GM19452 (cell line): ENCODE data around the gene TMCC1.
"Not testable (repeated sequence)": the region's sequence is repeated elsewhere in the genome, so short reads cannot be mapped to it uniquely, and the experiment has no call there.

Experiments used
- ATAC-seq: cut with Tn5 transposase; IDR thresholded peaks from one replicate; pipeline ENCODE4 v1.9.1; 2021; ENCODE audit not compliant: unreplicated experiment

Gene TMCC1

DNA sequence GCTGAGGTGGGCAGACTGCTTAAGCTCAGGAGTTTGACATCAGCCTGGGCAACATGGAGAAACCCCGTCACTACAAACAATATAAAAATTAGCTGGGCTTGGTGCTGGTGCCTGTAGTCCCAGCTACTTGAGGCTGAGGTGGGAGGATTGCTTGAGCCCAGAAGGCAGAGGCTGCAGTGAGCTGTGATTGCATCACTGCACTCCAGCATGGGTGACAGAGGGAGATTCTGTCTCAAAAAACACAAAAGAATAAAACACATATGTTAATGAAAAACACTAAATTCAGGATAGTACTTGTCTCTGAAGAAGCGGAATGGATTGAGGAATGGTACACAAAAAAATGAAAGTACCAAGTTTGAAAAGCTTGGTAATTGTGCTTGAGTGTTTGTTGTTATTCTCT is 159.1 kb downstream of the TMCC1 start:
- no peak for ATAC-seq

DNA sequence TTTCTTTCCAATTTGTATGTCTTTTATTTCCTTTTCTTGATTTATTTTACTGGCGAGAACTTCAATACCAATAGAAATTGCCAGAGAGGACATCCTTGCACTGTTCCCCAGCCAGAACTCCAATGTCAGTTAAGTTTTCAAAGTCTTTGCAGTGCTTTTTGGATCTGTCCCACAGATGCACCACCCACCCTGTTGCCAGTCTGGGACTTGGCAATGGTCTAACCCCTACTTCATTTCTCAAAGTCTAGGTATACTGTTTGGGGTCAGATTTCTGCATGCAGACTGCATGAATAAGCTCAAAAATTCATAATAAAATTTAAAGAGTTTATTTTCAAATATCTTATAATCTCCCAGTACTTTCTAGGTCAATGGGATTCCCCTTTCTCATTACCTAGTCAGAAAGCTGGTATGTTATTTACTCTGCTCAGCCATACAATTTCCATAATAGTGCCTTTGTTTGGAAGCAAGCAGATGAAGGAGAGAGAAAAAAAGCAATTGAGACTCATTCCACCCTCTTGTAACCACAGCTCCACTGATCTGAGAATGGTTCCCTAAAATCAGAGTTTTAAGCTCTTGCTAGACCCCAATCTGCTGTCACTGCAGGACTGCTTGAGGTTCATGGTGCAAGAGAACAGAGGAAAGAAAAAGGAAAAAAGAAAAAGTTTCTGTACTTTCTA is 161.2 kb downstream of the TMCC1 start:
- ATAC-seq, result no peak

DNA sequence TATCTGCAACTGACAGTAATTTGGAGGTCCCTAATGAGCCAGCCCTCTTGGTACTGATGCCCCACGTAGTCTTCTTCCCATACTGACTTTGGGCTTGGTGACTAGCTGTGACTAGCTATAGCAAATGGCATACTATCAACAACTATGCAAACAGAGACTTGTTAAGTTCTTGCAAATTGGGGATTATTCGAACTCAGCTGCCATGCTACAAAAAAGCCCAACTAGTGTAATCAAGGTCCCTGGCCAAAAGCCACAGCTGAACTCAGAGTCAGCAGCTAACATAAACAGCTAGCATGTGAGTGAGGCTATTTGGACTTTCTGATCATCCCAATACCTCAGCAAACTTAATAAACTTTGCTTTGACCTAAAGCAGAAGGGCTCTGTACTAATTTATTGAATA is 165.8 kb downstream of the TMCC1 start:
- ATAC-seq, result no peak

DNA sequence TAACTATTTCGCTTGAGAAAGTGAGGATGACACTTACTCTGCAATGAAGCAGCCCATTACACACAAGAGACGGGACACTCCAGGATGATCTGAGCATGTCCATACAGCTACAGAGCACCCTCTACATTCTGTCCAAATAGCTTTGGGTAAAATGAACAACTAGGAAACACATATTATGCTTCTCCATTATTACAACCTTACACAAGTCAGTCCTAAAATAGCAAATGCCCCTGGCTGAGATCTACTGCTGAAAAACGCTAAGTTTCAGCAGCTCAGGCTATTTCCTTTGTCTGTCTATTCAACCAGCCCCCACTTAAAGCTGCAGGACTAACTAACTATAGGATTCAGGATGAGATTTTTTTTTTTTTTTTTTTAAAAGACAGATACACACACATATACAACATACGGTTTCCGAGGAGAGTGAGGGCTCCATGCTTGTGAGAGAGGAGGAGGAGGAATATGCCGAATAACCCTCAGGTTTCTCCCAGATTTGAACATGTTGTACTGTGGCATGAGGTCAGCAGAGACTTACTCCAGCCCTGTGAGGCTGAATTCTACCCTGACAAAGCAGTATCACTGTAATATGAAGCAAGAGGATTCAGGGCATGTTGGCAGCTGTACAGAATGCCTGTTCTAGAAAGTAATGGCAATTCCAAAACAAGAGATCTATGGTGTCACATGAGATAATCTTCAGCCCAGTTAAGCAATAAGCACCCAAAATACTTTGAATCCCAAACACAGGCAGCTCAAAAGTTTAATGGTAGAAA is 169.8 kb downstream of the TMCC1 start:
- no peak for ATAC-seq

DNA sequence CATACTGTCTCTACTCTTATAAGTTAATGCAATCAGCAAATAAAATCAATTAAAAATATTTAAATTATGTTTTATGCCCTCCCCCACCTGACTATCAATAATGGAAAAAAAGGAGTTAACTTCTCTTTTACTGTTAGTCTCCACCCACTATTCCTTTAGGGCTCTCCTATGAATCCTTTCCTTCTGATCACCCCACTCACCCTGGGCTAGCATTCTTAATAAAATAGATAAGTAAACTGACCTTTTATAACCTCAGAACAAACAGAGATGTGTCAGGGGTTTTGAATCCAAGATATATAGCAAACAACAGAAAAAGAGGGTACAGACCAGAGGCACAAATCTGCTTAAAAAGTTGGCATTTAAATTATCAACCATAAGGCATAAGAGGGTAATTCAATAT is 171.0 kb downstream of the TMCC1 start:
- no peak for ATAC-seq

DNA sequence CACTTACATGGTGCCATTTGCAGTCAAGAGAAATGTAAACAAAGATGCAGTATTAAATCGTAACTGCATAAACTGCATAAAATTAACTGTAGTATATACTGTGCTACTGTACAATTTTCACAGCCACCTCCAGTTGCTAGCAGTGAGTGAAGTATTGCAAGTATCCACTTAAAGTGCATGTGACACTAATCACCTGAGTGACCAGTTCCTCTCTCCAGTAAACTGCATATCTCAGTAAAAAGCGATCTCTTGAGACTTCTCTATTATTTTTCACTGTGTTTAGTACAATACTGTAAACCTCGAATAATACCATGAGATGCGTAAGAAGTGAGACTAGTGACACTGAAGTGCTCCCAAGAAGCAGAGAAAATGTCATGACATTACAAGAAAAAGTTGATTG is 175.3 kb downstream of the TMCC1 start:
- ATAC-seq, result no peak

DNA sequence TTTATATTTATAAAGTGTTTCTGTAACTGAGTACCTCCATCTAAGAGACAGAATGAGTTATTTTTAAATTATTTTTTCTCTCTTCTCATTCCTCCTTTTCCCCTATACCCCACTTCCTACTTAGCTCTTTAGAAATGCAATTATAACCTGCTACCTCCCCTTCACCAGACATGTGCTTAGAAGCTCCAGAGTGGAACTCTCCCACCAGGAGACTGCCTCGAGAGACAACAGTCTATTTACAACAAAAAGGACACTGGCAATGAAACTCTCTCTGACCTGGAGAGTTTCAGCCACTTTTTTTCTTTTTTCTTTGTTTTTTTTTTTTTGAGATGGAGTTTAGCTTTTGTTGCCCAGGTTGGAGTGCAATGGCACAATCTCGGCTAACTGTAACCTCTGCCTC is 177.7 kb downstream of the TMCC1 start:
- no peak for ATAC-seq

DNA sequence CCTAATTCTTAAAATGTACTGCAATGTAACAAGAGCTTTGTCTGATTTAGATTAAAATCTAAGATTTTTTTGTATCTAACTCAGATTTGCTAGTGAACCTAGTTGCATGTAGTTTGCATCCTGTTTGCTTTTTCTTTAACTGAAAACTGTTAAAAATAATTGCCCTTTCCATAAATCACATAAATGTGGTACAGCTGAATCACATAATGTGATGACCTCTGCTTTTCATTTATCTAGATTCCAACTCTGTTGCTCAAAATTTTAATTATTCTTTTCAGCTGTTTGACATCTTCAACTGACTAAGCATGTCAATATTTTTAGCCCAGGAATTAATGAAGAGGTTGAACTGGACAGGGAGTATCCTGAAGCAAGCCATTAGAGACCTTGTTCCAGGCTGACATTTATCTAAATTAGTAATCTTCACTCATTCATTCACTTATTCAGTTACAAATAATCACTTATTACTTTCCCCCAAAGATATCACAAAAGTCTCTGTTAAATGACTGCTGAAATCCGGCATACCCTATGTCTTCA is 185.1 kb downstream of the TMCC1 start:
- ATAC-seq, result no peak

DNA sequence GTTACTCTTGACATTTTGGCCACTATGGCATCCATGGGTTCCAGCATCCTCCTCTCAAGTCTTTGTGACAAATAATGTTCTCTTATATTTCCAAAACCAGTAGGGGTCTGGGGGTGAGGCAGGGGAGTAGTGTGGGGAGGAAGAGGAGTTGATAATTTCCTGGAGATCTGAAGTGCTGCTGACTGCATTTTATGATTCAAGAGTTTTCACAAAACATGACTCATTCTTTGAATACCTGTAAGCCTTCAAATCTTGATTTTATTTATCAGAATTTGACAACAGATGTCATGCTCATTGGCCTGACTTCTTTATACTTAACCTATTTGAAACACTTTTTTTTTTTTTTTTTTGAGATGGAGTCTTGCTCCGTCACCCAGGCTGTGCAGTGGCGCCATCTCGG is 188.2 kb downstream of the TMCC1 start:
- ATAC-seq, result no peak

DNA sequence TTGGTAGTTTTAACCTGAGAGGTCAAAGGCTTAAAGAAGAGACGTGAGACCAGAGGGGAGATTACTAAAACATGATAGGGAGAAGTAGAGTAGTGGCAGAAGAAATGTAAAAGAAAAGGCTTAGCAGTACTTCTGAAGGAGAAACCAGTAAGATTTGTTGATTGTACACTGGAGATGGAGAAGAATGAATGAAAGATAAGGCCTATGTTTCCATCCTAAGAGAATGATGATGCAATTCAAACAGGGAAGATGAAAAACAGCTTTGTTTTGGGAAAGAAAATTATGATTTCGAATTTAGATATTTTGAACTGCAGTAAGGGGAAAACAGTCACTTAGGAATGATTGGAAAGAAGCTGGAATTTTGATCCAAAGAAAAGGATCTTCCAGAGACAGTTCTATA is 189.6 kb downstream of the TMCC1 start:
- no peak for ATAC-seq

DNA sequence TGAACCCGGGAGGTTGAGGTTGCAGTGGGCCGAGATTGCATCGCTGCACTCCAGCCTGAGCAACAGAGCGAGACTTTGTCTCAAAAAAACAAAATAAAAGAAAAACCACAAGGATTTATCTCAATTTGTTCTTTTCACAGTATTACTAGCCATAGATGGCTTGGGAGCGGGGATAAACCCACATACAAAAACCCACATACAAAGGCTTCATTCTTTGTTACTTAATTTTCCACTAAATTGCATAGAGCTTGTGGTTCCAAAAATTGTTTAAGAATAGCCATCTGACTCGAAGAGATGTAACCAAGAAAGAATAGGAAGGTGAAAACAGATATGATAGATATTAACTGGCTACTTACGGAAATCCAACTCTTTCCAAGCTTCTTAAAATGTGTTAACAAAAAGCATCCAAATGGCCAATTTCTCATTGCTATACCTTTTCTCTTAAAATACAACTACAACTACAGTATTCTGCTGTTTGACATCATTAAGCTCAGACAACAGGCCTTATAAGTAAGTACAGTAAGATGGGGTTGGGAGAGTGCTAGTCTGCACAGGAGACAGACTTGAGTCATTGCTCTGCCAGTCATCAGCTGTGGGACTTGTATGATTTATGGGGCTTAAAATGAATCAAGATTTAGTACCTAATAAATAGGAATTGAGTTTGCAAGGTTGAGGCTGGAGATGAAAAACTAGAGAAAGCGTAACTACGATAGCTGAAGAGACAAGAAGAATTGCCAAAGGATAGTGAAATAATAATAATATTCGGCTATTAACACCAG is 190.4 kb downstream of the TMCC1 start:
- no peak for ATAC-seq

DNA sequence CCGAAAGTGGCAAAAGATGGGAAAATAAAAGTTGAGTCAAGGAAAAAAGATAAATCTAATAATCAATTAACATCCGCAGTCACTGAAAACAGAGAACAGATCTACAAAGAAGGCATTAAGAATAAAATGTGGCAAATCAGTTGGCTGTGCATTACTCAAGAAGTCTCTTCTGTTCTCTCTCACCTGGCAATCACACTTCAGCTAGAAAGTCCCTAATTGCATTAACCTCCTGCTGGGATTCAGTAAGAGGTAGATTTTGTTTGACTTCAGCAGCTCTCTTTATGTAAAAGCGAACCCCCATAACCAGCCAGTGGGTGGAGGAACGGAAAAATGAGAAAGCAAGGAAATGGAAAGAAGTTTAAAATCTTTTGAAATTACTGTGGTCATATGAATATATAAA is 192.3 kb downstream of the TMCC1 start:
- no peak for ATAC-seq

DNA sequence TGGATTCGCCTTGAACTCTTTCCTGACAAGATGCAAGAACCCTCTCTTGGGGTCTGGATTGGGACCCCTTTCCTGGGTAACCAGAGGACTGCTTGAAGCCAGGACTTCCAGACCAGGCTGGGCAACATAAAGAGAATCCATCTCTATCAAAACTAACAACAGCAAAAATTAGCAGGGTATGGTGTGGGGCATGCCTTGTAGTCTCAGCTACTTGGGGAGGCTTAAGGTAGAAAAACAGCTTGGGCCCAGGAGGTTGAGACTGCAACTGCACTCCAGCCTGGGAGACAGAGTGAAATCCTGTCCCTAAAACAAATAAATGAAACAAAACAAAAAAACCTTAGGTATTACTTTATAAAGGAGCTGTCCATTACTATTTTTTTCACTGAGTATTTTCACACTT is 193.9 kb downstream of the TMCC1 start:
- no peak for ATAC-seq

DNA sequence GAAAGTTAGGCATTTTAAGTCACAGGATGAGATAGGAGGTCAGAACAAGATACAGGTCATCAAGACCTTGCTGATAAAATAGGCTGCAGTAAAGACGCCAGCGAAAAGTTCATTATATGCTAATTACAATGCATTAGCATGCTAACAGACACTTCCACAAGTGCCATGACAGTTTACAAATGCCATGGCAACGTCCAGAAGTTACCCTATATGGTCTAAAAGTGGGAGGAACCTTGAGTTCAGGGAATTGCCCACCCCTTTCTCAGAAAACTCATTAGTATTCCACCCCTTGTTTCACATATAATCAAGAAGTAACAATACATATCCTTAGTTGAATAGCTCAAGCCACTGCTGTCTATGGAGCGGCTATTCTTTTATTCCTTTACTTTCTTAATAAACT is 194.3 kb downstream of the TMCC1 start:
- ATAC-seq, result no peak

DNA sequence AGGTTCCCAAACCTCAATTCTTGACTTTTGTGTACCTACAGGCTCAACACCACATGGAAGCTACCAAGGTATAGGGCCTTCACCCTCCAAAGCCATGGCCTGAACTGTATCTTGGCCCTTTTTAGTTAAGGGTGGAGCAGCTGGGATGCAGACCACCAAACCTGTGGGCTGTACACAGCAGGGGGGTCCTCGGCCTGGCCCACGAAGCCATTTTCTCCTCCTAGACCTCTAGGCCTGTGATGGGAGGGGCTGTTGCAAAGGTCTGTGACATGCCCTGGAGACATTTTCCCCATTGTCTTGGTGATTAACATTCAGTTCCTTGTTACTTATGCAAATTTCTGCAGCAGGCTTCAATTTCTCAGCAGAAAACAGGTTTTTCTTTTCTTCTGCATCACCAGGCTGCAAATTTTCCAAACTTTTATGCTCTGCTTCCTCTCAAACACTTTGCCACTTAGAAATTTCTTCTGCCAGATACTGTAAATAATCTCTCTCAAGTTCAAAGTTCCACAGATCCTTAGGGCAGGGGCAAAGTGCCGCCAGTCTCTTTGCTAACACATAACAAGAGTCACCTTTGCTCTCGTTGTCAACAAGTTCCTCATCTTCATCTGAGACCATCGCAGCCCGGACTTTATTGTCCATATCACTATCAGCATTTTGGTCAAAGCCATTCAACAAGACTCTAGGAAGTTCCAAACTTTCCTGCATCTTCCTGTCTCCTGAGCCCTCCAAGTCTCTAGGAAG is 196.1 kb downstream of the TMCC1 start:
- no peak for ATAC-seq

DNA sequence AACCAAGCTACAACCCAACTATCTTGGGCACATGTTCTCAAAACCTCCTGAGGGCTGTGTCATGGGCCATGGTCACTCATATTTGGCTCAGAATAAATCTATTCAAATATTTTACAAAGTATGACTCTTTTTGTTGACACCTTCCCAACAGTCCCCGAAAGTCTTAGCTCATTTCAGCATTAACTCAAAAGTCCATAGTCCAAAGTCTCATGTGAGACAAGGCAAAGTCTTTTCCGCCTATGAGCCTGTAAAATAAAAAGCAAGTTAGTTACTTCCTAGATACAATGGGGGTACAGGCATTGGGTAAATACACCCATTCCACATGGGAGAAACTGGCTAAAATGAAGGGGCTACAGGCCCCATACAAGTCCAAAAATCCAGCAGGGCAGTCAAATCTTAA is 197.1 kb downstream of the TMCC1 start:
- ATAC-seq, result not testable (repeated sequence)

DNA sequence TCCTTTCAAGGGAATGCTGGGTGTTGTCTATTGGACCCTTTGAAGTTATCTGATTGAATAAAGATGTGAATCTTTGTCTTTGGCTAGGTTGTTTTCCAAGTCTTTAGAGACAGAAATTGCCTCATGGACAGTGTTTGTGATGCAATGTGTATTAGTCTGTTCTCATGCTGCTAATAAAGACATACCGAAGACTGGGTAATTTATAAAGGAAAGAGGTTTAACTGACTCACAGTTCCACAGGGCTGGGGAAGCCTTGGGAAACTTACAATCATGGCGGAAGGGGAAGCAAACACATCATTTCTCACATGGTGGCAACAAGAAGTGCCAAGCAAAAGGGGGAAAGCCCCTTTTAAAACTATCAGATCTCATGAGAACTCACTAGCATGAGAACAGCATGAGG is 198.3 kb downstream of the TMCC1 start:
- no peak for ATAC-seq

DNA sequence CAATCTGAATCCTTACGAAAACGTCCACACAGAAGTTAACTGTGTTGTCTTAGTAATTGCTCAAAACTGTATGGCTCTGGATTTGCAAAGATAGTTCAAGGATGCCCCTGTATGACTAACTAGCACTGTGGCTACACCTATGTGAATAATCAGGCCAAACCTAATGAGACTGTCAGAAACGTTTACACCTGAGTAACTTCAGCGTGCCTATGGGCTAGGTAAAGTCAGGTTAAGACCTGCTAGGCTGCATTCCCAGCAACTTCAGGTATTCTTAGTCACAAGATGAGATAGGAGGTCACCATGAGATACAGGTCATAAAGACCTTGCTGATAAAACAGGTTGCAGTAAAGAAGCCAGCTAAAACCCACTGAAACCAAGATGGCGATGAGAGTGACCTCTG is 199.3 kb downstream of the TMCC1 start:
- ATAC-seq, result no peak

DNA sequence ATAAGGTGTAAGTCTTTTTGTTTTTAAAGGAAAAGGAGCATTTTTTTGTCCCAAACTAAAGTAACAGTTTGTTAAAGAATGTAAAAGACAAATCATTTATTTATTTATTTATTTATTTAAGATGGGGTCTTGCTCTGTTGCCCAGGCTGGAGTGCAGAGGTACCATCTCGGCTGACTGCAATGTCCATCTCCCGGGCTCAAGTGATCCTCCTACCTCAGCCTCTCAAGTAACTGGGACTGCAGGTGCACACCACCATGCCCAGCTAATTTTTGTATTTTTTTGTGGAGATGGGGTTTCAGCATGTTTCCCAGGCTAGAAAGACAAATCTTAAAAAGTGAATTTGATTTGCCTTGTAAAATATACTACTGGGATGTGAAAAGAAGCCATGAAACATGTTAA is 200.8 kb downstream of the TMCC1 start:
- no peak for ATAC-seq

DNA sequence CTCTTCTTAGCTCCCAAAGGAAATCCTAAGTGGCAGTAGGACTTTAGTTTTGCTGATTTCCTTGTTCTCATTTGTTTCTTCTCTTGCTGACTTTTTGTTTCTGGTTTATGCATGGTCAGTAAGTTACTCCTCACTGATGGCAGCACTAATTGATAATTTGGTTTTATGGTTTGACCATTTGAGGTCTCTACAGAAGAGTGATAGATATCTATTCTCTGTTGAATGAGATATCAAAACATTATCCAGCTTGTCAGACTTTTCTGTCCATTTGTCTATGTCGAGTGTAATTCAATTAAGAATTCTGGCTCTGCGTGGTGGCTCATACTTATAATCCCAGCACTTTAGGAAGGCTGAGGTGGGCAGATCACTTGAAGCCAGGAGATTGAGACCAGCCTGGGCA is 202.5 kb downstream of the TMCC1 start:
- ATAC-seq, result no peak

DNA sequence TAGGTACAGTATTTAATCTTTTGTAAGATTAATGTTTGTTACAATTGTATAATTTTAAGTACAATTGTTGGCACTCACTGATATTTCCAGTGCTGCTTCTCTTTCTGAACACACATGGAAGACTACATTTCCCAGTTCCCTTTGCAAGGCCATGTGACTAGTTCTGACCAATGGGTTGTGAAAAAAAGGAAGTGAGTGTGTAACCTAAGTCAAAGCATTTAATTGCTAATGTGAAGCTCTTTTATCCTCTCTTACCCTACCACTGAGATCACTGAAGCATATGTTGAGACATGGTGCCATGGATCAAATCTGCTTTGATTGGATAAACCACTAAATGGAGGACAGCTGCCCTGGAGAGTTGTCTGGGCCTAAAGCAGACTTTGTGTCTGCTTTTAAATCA is 203.1 kb downstream of the TMCC1 start:
- peak; percentile 63 for ATAC-seq
